Adrenal gland (tissue), 19 donors: ENCODE data around the gene HMBS. TPM values are rescaled to one million over a fixed set of nuclear protein-coding genes. Genes with fewer than 3 reads are reported as not detected.
A peak's percentile ranks its signal among the peaks of the same experiment; 100 is the strongest.
"Not testable (repeated sequence)": the region's sequence is repeated elsewhere in the genome, so short reads cannot be mapped to it uniquely, and the experiment has no call there.

Experiments
- DNase-seq, 7 donors: peaks; one replicate each; pipeline ENCODE4 v3.0.0-alpha.2; 2019 to 2020
- H3K27ac ChIP-seq, 5 donors: fragments of 200-600 bp; sonication (generic) in 4 of 5; 1 replicate in 3 of 5; 2 replicates in 2 of 5; pipeline versions ENCODE4 v1.5.1 to v1.8.0; 2016 to 2020; ENCODE audit warnings: mild to moderate bottlenecking in 1 of 5
- H3K27me3 ChIP-seq: fragments of 200-600 bp; 2 replicates; pipeline ENCODE4 v1.8.0; 2021
- H3K36me3 ChIP-seq, 2 donors: fragments of 200-600 bp; replicated peaks in 1 of 2; 1 replicate in 1 of 2; 2 replicates in 1 of 2; pipeline versions ENCODE4 v1.5.1 to v1.8.0; 2018 to 2022
- H3K4me1 ChIP-seq, 2 donors: fragments of 200-600 bp; replicated peaks in 1 of 2; 1 replicate in 1 of 2; 2 replicates in 1 of 2; pipeline versions ENCODE4 v1.5.1 to v1.8.0; 2018 to 2021
- H3K4me3 ChIP-seq, 4 donors: fragments of 200-600 bp; sonication (generic) in 3 of 4; one replicate each; pipeline ENCODE4 v1.5.1; 2016 to 2018
- H3K9me3 ChIP-seq, 3 donors: fragments of 200-600 bp; sonication (generic) in 1 of 3; replicated peaks in 1 of 3; 1 replicate in 2 of 3; 2 replicates in 1 of 3; pipeline versions ENCODE4 v1.5.1 to v1.8.0; 2016 to 2021
- POLR2A ChIP-seq, 2 donors: fragments of 450-650 bp; IDR thresholded peaks; one replicate each; pipeline ENCODE4 v1.6.1; 2017; ENCODE audit warnings: antibody characterized with exemption in 2 of 2, mild to moderate bottlenecking in 2 of 2, moderate library complexity in 1 of 2
- WGBS, 4 donors: extraction: QIAGEN DNeasy Blood & Tissue Kit in 2 of 4; methylation state at CpG; one replicate each; pipeline versions ENCODE4 v1.1.5 to v1.1.7; 2013 to 2017; 5-methylcytosine and 5-hydroxymethylcytosine counted together
- intact Hi-C, 2 donors: fragments of 100-400 bp; cut with DNase I; formaldehyde crosslinking; loops; one replicate each; pipeline versions ENCODE4 v1.14.1 to v1.15.0; 2022 to 2023
- long read RNA-seq, 10 donors: library from polyadenylated mRNA in 3 of 10; unstranded in 2 of 10; stranded (forward) in 1 of 10; transcript quantifications; one replicate each; pipeline ENCODE4 v2.0.0 and lab custom pipeline, GENCODE V29; 2021 to 2026
- polyA plus RNA-seq, 3 donors: library from polyadenylated mRNA; stranded (reverse); fragments of 200-250 nt in 2 of 3; fragments of 350-450 nt in 1 of 3; fragmentation: Illumina TruSeq in 1 of 3; extraction: RNeasy Lipid Tissue Mini Kit (QIAGEN cat#74804) in 1 of 3; gene quantifications; one replicate each; pipeline ENCODE4 v1.2.3, GENCODE V29; 2013 to 2014
- total RNA-seq, 9 donors: library from RNA; depleted of rRNA in 4 of 9; stranded (reverse); fragments of >200 nt in 4 of 9; fragments of 120-200 nt in 1 of 9; fragmentation: NEBNext Ultra II Directional in 1 of 9; extraction: Animal tissue kit (Norgen Biotek cat#: 25700) in 1 of 9; gene quantifications; one replicate each; pipeline versions ENCODE4 v1.1.0 to v1.2.4, GENCODE V29; 2013 to 2023
- TF ChIP-seq, protein P1 (sequence below), 6 experiments: fragments of 450-650 bp in 4 of 6; fragments of 200-600 bp in 2 of 6; sonication (generic) in 1 of 6; IDR thresholded peaks; 1 replicate in 5 of 6; 2 replicates in 1 of 6; pipeline versions ENCODE4 v1.5.1 to v1.8.0; 2016 to 2021; ENCODE audit warnings: antibody characterized with exemption in 6 of 6, mild to moderate bottlenecking in 2 of 6, moderate library complexity in 1 of 6
- donor health status: healthy with polysubstance abuse.
- donor health status: Bipolar disorder and iron deficiency.
- donor health status: DM: yes; HTN: yes; CAD: no.
- donor health status: DM: no; HTN: no; CAD: no.
- donor health status: DM: no; HTN: no; CAD: no.
- donor health status: DM: yes; HTN: yes; CAD: no.

Gene HMBS
- total RNA-seq (10 to 100 TPM; 10.9 to 37.2 (median 28.6) TPM), polyA plus RNA-seq (10 to 100 TPM; 30.1 to 33.4 (median 31.3) TPM)
- long read RNA-seq, donor 1, transcript HMBS-201 (14 exons, 1,501 nt) = major isoform, 13 of 16 reads
- long read RNA-seq, donor 1, partial matches to known transcripts = 0 of 16 reads
- long read RNA-seq, donor 1, other reads (novel, unspliced or antisense) = 0 of 16 reads
- long read RNA-seq, donor 2, transcript HMBS-201 (14 exons, 1,501 nt) = major isoform, 10 of 12 reads
- long read RNA-seq, donor 2, partial matches to known transcripts = 0 of 12 reads
- long read RNA-seq, donor 2, other reads (novel, unspliced or antisense) = 0 of 12 reads
- long read RNA-seq, donor 3, transcript HMBS-201 (14 exons, 1,501 nt) = major isoform, 7 of 7 reads
- long read RNA-seq, donor 3, partial matches to known transcripts = 0 of 7 reads
- long read RNA-seq, donor 3, other reads (novel, unspliced or antisense) = 0 of 7 reads
- long read RNA-seq, donor 4, transcript HMBS-201 (14 exons, 1,501 nt) = major isoform, 24 of 32 reads
- long read RNA-seq, donor 4, partial matches to known transcripts = 1 of 32 reads
- long read RNA-seq, donor 4, other reads (novel, unspliced or antisense) = 6 of 32 reads
- long read RNA-seq, donor 5, transcript HMBS-201 (14 exons, 1,501 nt) = major isoform, 25 of 35 reads
- long read RNA-seq, donor 5, partial matches to known transcripts = 2 of 35 reads
- long read RNA-seq, donor 5, other reads (novel, unspliced or antisense) = 7 of 35 reads
- long read RNA-seq, donor 6, transcript HMBS-201 (14 exons, 1,501 nt) = major isoform, 19 of 28 reads
- long read RNA-seq, donor 6, partial matches to known transcripts = 2 of 28 reads
- long read RNA-seq, donor 6, other reads (novel, unspliced or antisense) = 7 of 28 reads
- long read RNA-seq, donor 7, transcript HMBS-201 (14 exons, 1,501 nt) = major isoform, 6 of 6 reads
- long read RNA-seq, donor 7, partial matches to known transcripts = 0 of 6 reads
- long read RNA-seq, donor 7, other reads (novel, unspliced or antisense) = 0 of 6 reads
- long read RNA-seq, donor 8, transcript HMBS-201 (14 exons, 1,501 nt) = major isoform, 11 of 18 reads
- long read RNA-seq, donor 8, partial matches to known transcripts = 0 of 18 reads
- long read RNA-seq, donor 8, other reads (novel, unspliced or antisense) = 0 of 18 reads
- long read RNA-seq, donor 9, transcript HMBS-201 (14 exons, 1,501 nt) = major isoform, 9 of 11 reads
- long read RNA-seq, donor 9, partial matches to known transcripts = 0 of 11 reads
- long read RNA-seq, donor 9, other reads (novel, unspliced or antisense) = 0 of 11 reads
- long read RNA-seq, donor 10, partial matches to known transcripts = 0 of 9 reads
- long read RNA-seq, donor 10, other reads (novel, unspliced or antisense) = 0 of 9 reads

DNA sequence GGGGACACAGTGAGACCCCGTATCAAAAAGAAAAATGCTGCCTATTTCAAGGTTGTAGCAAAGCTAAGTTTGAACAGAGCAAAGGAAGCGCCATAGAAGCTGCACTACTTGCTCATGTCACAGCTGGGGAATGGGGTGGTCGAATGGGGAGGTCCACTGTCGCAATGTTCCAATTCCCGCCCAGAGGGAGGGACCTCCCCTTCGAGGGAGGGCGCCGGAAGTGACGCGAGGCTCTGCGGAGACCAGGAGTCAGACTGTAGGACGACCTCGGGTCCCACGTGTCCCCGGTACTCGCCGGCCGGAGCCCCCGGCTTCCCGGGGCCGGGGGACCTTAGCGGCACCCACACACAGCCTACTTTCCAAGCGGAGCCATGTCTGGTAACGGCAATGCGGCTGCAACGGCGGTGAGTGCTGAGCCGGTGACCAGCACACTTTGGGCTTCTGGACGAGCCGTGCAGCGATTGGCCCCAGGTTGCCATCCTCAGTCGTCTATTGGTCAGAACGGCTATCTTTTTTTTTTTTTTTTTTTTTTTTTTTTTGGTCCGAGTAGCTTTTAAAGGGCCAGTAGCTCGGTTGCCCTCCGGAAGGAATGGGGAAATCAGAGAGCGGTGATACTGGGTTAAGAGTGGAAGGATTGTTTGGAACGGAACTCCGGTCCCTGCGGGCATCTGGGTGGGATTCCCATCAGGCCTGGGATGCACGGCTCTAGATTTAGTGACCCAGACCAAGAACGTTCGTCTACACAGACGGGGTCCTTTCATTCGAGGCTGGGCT lies at the start of gene HMBS:
TSS of gene HMBS (plus strand) at position 219 of the 774 bp plus-strand sequence. CDS start at position 372, 153 bp downstream.
- H3K27ac ChIP-seq = peak within 1 kb of the TSS; percentile 79 to 98 (median 84)
- intact Hi-C loops = no loop called here
- TF ChIP-seq POLR2A (IDR thresholded peaks at IDR 0.05) = peak in 1 of 2 donors; percentile 69
- TF ChIP-seq, protein P1, sequence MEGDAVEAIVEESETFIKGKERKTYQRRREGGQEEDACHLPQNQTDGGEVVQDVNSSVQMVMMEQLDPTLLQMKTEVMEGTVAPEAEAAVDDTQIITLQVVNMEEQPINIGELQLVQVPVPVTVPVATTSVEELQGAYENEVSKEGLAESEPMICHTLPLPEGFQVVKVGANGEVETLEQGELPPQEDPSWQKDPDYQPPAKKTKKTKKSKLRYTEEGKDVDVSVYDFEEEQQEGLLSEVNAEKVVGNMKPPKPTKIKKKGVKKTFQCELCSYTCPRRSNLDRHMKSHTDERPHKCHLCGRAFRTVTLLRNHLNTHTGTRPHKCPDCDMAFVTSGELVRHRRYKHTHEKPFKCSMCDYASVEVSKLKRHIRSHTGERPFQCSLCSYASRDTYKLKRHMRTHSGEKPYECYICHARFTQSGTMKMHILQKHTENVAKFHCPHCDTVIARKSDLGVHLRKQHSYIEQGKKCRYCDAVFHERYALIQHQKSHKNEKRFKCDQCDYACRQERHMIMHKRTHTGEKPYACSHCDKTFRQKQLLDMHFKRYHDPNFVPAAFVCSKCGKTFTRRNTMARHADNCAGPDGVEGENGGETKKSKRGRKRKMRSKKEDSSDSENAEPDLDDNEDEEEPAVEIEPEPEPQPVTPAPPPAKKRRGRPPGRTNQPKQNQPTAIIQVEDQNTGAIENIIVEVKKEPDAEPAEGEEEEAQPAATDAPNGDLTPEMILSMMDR (IDR thresholded peaks at IDR 0.05) = no peak
- H3K4me1 ChIP-seq = peaks cover 6 to 14% of the 10 kb centered on the region in 2 donors
- 0 to 2% (median 1%) methylated on average over 28 to 45 of the region's 45 CpGs for WGBS, 4 donors
- no peaks in the 10 kb centered on the region for H3K9me3 ChIP-seq
- no peaks in the 10 kb centered on the region for H3K27me3 ChIP-seq
- H3K4me3 ChIP-seq = peak within 1 kb of the TSS in 3 of 4 donors; percentile 75 to 84 (median 76)
- peak; percentile 89 to 97 (median 95) for DNase-seq
- peaks cover 0 to 28% of the 10 kb centered on the region in 2 donors for H3K36me3 ChIP-seq

DNA sequence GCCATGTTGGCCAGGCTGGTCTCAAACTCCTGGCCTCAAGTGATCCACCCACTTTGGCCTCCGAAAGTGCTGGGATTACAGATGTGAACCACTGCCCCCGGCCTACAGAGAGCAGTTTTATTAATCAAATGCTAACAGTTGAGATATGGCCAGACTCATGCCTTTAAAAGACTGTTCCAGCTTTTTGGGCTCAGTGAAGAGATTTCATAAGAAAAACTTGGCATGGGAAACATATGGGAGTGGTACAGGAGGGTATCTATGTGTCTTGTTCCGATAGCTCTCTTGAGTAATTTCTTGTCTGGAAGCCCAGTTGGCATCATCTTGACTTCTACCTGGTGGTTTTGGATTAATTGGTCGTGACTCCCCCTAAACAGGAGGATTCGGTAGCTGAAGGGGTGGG lies 45.8 kb upstream of the HMBS start:
- Histone ChIP-seq H3K27ac (no peak overlapping the region), H3K4me3 (no peak overlapping the region), H3K36me3 (no peaks in the 10 kb centered on the region), H3K9me3 (no peaks in the 10 kb centered on the region), H3K27me3 (no peaks in the 10 kb centered on the region), H3K4me1 (no peaks in the 10 kb centered on the region)
- intact Hi-C loops = no loop called here
- DNase-seq = no peak
- TF ChIP-seq, protein P1 (IDR thresholded peaks at IDR 0.05) = no peak
- no peak for TF ChIP-seq POLR2A (IDR thresholded peaks at IDR 0.05)
- 83 to 91% (median 83%) methylated on average over 3 to 5 of the region's 5 CpGs for WGBS, 4 donors

DNA sequence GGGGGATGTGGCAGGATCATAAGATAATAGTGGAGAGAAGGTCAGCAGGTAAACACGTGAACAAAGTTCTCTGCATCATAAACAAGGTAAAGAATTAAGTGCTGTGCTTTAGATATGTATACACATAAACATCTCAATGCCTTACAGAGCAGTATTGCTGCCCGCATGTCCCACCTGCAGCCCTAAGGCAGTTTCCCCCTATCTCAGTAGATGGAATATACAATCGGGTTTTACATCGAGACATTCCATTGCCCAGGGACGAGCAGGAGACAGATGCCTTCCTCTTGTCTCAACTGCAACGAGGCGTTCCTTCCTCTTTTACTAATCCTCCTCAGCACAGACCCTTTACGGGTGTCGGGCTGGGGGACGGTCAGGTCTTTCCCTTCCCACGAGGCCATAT lies 45.2 kb upstream of the HMBS start:
- H3K36me3 ChIP-seq, H3K4me1 ChIP-seq, intact Hi-C loops, DNase-seq, H3K27ac ChIP-seq, H3K9me3 ChIP-seq, H3K4me3 ChIP-seq, H3K27me3 ChIP-seq: not testable (repeated sequence)
- 27 to 58% (median 40%) methylated on average over 4 to 10 of the region's 11 CpGs for WGBS, 4 donors
